ENCODE results near the gene NXPE4. TPM values are rescaled to one million over a fixed set of nuclear protein-coding genes. Genes with fewer than 3 reads are reported as not detected.

The NXPE4 gene
- total RNA-seq, 4 donors from 2014 or later = 0.22 TPM; not detected in 3

DNA sequence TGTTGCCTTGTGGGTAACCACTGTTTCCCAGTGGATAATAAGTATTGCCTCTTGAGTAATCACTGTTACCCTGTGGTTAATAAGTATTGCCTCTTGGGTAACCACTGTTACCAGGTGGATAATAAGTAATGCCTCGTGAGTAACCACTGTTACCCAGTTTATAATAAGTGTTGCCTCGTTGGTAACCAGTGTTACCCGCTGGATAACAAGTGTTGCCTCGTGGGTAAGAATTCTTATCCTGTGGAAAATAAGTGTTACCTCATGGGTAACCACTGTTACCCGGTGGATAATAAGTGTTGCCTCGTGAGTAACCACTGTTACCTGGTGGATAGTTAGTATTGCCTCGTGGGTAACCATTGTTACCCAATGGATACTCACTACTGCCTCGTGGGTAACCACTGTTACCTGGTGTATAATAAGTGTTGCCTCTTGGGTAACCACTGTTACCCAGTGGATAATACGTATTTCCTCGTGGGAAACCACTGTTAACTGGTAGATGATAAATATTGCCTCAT, 24.1 kb upstream of the NXPE4 start:
- TF ChIP-seq, protein P1, sequence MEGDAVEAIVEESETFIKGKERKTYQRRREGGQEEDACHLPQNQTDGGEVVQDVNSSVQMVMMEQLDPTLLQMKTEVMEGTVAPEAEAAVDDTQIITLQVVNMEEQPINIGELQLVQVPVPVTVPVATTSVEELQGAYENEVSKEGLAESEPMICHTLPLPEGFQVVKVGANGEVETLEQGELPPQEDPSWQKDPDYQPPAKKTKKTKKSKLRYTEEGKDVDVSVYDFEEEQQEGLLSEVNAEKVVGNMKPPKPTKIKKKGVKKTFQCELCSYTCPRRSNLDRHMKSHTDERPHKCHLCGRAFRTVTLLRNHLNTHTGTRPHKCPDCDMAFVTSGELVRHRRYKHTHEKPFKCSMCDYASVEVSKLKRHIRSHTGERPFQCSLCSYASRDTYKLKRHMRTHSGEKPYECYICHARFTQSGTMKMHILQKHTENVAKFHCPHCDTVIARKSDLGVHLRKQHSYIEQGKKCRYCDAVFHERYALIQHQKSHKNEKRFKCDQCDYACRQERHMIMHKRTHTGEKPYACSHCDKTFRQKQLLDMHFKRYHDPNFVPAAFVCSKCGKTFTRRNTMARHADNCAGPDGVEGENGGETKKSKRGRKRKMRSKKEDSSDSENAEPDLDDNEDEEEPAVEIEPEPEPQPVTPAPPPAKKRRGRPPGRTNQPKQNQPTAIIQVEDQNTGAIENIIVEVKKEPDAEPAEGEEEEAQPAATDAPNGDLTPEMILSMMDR (IDR thresholded peaks at IDR 0.05; ENCODE audit: low read depth) = no peak

DNA sequence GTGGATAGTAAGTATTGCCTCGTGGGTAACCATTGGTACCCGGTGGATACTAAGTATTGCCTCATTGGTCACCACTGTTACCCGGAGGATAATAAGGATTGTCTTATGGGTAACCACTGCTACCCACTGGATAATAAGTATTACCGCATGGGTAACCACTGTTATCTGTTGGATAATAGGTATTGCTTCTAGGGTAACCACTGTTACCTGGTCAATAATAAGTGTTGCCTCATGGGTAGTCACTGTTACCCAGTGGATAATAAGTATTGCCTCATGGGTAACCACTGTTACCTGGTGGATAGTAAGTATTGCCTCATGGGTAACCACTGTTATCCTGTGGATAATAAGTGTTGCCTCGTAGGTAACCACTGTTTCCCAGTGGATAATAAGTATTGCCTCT, 22.6 kb upstream of the NXPE4 start:
- TF ChIP-seq, protein P1 (IDR thresholded peaks at IDR 0.05; ENCODE audit: low read depth) = no peak

DNA sequence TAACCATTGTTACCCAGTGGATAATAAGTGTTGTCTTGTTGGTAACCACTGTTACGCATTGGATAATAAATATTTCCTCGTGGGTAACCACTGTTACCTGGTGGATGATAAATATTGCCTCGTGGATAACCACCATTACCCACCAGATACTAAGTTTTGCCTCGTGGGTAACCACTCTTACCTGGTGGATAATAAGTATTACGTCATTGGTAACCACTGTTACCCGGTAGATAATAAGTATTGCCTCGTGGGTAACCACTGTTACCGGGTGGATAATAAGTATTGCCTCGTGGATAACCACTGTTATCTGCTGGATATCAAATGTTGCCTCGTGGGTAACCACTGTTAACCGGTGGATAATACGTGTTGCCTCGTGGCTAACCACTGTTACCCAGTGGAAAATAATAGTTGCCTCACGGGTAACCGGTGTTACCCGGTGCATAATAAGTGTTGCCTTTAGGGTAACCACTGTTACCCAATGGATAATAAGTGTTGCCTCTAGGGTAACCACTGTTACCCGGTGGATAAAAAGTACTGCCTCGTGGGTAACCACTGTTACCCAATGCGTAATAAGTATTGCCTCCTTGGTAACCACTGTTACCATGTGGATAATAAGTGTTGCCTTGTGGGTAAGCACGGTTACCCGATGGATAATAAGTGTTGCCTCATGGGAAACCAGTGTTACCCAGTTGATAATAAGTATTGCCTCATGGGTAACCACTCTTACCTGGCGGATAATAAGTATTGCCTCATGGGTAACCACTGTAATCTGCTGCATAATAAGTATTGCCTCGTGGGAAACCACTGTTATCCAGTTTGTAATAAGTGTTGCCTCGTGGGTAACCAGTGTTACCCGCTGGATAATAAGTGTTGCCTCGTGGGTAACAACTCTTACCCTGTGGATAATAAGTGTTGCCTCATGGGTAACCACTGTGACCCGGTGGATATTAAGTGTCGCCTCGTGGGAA, 21.9 kb upstream of the NXPE4 start:
- TF ChIP-seq, protein P1 (IDR thresholded peaks at IDR 0.05; ENCODE audit: low read depth) = no peak

DNA sequence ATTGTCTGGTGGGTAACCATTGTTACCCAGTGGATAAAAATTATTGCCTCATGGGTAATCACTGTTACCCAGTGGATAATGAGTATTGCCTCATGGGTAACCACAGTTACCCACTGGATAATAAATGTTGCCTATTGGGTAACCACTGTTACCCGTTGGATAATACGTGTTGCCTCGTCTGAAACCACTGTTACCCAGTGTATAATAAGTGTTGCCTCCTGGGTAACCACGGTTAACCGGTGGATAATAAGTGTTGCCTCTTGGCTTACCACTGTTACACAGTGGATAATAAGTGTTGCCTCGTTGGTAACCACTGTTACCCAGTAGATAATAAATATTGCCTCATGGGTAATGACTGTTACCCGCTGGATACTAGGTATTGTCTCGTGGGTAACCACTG, 20.9 kb upstream of the NXPE4 start:
- TF ChIP-seq, protein P1 (IDR thresholded peaks at IDR 0.05; ENCODE audit: low read depth) = no peak

DNA sequence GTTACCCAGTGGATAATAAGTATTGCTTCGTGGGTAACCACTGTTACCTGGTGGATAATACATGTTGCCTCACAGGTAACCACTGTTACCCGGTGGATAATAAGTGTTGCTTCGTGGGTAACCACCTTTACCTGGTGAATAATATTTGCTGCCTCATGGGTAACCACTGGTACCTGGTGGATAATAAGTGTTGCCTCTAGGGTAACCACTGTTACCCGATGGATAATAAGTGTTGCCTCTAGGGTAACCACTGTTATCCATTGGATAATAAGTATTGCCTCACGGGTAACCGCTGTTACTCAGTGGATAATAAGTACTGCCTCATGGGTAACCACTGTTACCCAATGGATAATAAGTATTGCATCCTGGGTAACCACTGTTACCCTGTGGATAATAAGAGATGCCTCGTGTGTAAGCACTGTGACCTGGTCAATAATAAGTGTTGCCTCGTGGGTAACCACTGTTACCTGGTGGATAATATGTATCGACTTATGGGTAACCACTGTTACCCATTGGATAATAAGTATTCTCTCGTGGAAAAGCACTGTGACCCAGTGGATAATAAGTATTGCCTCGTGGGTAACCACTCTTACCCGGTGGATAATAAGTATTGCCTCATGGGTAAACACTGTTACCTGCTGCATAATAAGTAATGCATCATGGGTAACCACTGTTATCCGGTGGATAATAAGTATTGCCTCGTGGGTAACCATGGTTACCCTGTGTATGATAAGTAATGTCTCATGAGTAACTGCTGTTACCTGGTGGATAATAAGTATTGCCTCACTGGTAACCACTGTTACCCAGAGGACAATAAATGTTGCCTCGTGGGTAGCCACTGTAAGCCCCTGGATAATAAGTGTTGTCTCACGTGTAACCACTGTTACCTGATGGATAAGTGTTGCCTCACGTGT, 20.1 kb upstream of the NXPE4 start:
- TF ChIP-seq, protein P1 (IDR thresholded peaks at IDR 0.05; ENCODE audit: low read depth) = no peak

DNA sequence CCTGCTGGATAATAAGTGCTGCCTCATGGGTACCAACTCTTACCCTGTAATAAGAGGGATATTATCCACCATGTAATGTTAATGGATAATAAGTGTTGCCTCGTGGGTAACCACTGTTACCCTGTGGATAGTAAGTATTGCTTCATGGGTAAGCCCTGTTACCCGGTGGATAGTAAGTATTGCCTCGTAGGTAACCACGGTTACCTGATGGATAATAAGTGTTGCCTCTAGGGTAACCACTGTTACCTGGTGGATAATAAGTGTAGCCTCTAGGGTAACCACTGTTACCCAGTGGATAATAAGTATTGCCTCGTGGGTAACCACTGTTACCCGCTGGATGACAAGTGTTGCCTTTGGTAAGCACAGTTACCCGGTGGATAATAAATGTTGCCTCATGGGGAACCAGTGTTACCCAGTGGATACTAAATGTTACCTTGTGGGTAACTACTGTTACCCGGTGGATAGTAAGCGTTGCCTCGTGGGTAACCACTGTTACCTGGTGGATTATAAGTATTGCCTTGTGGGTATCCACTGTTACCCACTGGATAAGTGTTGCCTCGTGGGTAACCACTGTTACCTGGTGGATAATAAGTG, 18.6 kb upstream of the NXPE4 start:
- TF ChIP-seq, protein P1 (IDR thresholded peaks at IDR 0.05; ENCODE audit: low read depth) = no peak

All from subcutaneous adipose tissue (tissue), 4 donors.